OCI-LY7 (cell line): Measurements from ENCODE around the gene FNDC3A. TPM values are rescaled to one million over a fixed set of nuclear protein-coding genes. Genes with fewer than 3 reads are reported as not detected.

Source experiments
- BruUV-seq: library from RNA; stranded (reverse); fragments of 400-500 nt; replicated peaks from 2 replicates; lab custom pipeline; 2021; lab: Mats Ljungman, UMichigan
- CTCF ChIA-PET: fragments of 300-600 bp; sonication (Branson Sonifier 250); formaldehyde crosslinking; loops from one replicate; lab custom pipeline; 2022; ENCODE audit warnings: antibody characterized with exemption; ENCODE audit not compliant: unreplicated experiment; lab: Charles Lee
- POLR2A ChIA-PET: fragments of 300-600 bp; sonication (Branson Sonifier 250); formaldehyde crosslinking; loops from one replicate; lab custom pipeline; 2022; ENCODE audit warnings: antibody characterized with exemption; lab: Charles Lee
- DNase-seq: peaks from one replicate; pipeline ENCODE4 v3.0.0-alpha.2; 2015; ENCODE audit warnings: low spot score
- H2AFZ ChIP-seq: fragments of 200-600 bp; sonication (generic), shearing (Covaris generic); 2 replicates; pipeline ENCODE4 v1.6.1; 2014; ENCODE audit warnings: mild to moderate bottlenecking, antibody characterized with exemption, low read length, moderate library complexity
- H3K27ac ChIP-seq: fragments of 200-600 bp; sonication (generic); 2 replicates; pipeline ENCODE4 v1.5.1; 2014; ENCODE audit warnings: mixed run types, low read depth, mild to moderate bottlenecking, moderate library complexity, low read length, inconsistent platforms; ENCODE audit not compliant: poor library complexity, severe bottlenecking
- H3K36me3 ChIP-seq: fragments of 200-600 bp; sonication (generic); 2 replicates; pipeline ENCODE4 v1.6.1; 2014; ENCODE audit warnings: mild to moderate bottlenecking, antibody characterized with exemption, low read length, moderate library complexity, mixed read lengths; ENCODE audit not compliant: insufficient read depth
- H3K4me1 ChIP-seq: fragments of 200-600 bp; sonication (generic); 2 replicates; pipeline ENCODE4 v1.5.1; 2014; ENCODE audit warnings: mild to moderate bottlenecking, low read length; ENCODE audit not compliant: insufficient read depth, poor library complexity, severe bottlenecking
- H3K4me2 ChIP-seq: fragments of 200-600 bp; sonication (generic); 2 replicates; pipeline ENCODE4 v1.6.1; 2014; ENCODE audit warnings: mild to moderate bottlenecking, low read length
- H3K4me3 ChIP-seq: fragments of 200-600 bp; sonication (generic); 2 replicates; pipeline ENCODE4 v1.5.1; 2014; ENCODE audit warnings: mild to moderate bottlenecking, low read depth, low read length; ENCODE audit not compliant: poor library complexity, severe bottlenecking
- H3K79me2 ChIP-seq: fragments of 200-600 bp; sonication (generic); 2 replicates; pipeline ENCODE4 v1.6.1; 2016; ENCODE audit warnings: low read depth, mild to moderate bottlenecking, low read length, moderate library complexity, mixed read lengths; ENCODE audit not compliant: insufficient read depth
- H3K9me2 ChIP-seq: fragments of 200-600 bp; sonication (generic); 2 replicates; pipeline ENCODE4 v1.6.1; 2016; ENCODE audit warnings: mild to moderate bottlenecking, low read length, mixed read lengths; ENCODE audit not compliant: insufficient read depth
- H3K9me3 ChIP-seq: fragments of 200-600 bp; sonication (generic); 2 replicates; pipeline ENCODE4 v1.6.1; 2014; ENCODE audit warnings: mild to moderate bottlenecking, mixed run types, low read length, mixed read lengths
- H4K20me1 ChIP-seq: fragments of 200-600 bp; sonication (generic); 2 replicates; pipeline ENCODE4 v1.6.1; 2014; ENCODE audit warnings: mild to moderate bottlenecking, antibody characterized with exemption, low read length, moderate library complexity, mixed read lengths; ENCODE audit not compliant: insufficient read depth
- EZH2phosphoT487 ChIP-seq: fragments of 200-600 bp; sonication (generic); IDR thresholded peaks from 2 replicates; pipeline ENCODE4 v1.6.1; 2018; ENCODE audit warnings: low read depth, borderline replicate concordance, mild to moderate bottlenecking, mixed run types, antibody characterized with exemption, low read length, moderate library complexity, mixed read lengths
- intact Hi-C: fragments of 100-400 bp; cut with micrococcal nuclease; formaldehyde crosslinking; loops from one replicate; pipeline ENCODE4 v1.10.0; 2022; ENCODE audit not compliant: unreplicated experiment
- total RNA-seq, 2 experiments: library from RNA; depleted of rRNA in 1 of 2; stranded (reverse); fragments of >200 nt in 1 of 2; shearing (Covaris generic) in 1 of 2; gene quantifications; 2 replicates each; pipeline ENCODE4 v1.2.3, GENCODE V29; 2014 to 2022
- TF ChIP-seq, protein P1 (sequence below): fragments of 200-600 bp; sonication (generic); conservative IDR thresholded peaks from 2 replicates; pipeline ENCODE4 v1.5.1; 2014; ENCODE audit warnings: mild to moderate bottlenecking, antibody characterized with exemption, low read length, moderate library complexity, mixed read lengths

The FNDC3A gene
- total RNA-seq, 2 experiments from 2014 or later = 38.7 to 59.6 TPM

DNA sequence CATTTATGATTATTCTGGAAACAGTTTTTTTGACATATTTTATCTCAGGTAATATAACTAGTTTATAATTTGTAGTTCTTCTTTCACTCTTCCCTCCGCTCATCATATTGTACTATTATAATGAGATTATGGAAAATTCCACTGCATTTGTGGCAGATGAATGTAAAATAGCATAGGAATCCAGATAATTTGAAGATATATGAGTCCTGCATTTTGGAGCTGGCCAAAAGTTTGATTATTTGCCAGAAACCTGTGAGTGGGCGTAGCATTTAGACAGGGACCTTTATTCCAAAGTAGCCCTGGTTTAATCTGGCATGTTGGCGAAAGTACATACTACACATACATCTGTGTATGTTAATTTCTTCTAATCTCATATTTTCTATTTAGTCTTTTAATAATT, 65.2 kb downstream of the FNDC3A start:
- ChIA-PET POLR2A (no interaction called here), CTCF (no interaction called here)
- Histone ChIP-seq H4K20me1 (no peaks in the 10 kb centered on the region), H2AFZ (no peak overlapping the region), H3K9me3 (no peaks in the 10 kb centered on the region), H3K79me2 (no peaks in the 10 kb centered on the region), H3K36me3 (no peaks in the 10 kb centered on the region), H3K27ac (no peak overlapping the region), H3K4me1 (no peaks in the 10 kb centered on the region), H3K9me2 (no peaks in the 10 kb centered on the region), H3K4me3 (no peak overlapping the region), H3K4me2 (no peak overlapping the region)
- no peak for DNase-seq
- TF ChIP-seq, protein P1, sequence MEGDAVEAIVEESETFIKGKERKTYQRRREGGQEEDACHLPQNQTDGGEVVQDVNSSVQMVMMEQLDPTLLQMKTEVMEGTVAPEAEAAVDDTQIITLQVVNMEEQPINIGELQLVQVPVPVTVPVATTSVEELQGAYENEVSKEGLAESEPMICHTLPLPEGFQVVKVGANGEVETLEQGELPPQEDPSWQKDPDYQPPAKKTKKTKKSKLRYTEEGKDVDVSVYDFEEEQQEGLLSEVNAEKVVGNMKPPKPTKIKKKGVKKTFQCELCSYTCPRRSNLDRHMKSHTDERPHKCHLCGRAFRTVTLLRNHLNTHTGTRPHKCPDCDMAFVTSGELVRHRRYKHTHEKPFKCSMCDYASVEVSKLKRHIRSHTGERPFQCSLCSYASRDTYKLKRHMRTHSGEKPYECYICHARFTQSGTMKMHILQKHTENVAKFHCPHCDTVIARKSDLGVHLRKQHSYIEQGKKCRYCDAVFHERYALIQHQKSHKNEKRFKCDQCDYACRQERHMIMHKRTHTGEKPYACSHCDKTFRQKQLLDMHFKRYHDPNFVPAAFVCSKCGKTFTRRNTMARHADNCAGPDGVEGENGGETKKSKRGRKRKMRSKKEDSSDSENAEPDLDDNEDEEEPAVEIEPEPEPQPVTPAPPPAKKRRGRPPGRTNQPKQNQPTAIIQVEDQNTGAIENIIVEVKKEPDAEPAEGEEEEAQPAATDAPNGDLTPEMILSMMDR = no peak
- TF ChIP-seq EZH2phosphoT487 = no peak
- intact Hi-C loops = no loop called here
- no TSS peak for BruUV-seq

- H3K4me2 ChIP-seq = no peak overlapping the region
- ChIA-PET POLR2A (no interaction called here), CTCF (no interaction called here)
- no TSS peak for BruUV-seq
- H3K79me2 ChIP-seq = no peaks in the 10 kb centered on the region
- H3K36me3 ChIP-seq = no peaks in the 10 kb centered on the region
- H3K27ac ChIP-seq = no peak overlapping the region
- TF ChIP-seq, protein P1 = no peak
- TF ChIP-seq EZH2phosphoT487 = no peak
- no peaks in the 10 kb centered on the region for H3K9me3 ChIP-seq
- H3K9me2 ChIP-seq = no peaks in the 10 kb centered on the region
- H4K20me1 ChIP-seq = no peaks in the 10 kb centered on the region
- H3K4me1 ChIP-seq = no peaks in the 10 kb centered on the region
- H3K4me3 ChIP-seq = no peak overlapping the region
- no peak overlapping the region for H2AFZ ChIP-seq
- DNase-seq = no peak
- intact Hi-C loops = no loop called here
Observed at GRCh38 chr13:49042476-49042875, 66.8 kb downstream of the FNDC3A start.

GRCh38 chr13:49044008-49044407, 68.3 kb downstream of the FNDC3A start:
- Histone ChIP-seq H3K79me2 (no peaks in the 10 kb centered on the region; the same call in 1 of the 2 replicates), H2AFZ (no peak overlapping the region), H3K9me2 (no peaks in the 10 kb centered on the region), H3K36me3 (no peaks in the 10 kb centered on the region), H4K20me1 (no peaks in the 10 kb centered on the region), H3K4me1 (no peaks in the 10 kb centered on the region), H3K27ac (no peak overlapping the region), H3K9me3 (no peaks in the 10 kb centered on the region), H3K4me3 (no peak overlapping the region), H3K4me2 (no peak overlapping the region)
- no peak for DNase-seq
- intact Hi-C loops = no loop called here
- CTCF ChIA-PET = no interaction called here
- POLR2A ChIA-PET = interaction anchor here (0.7 kb wide), 1 partner anchor 23 kb away, joined by 3 read pairs; no protein-coding TSS in a partner anchor
- no TSS peak for BruUV-seq
- no peak for TF ChIP-seq EZH2phosphoT487
- TF ChIP-seq, protein P1 = no peak
